Right cardiac atrium (tissue), 5 donors: ENCODE results near the gene RNF123. TPM values are rescaled to one million over a fixed set of nuclear protein-coding genes. Genes with fewer than 3 reads are reported as not detected.

Source experiments
- ATAC-seq, 2 donors: fragments of 200-7000 bp; cut with Tn5 transposase; one replicate each; pipeline versions ENCODE4 v1.8.0 to v1.9.1; 2020; ENCODE audit warnings: moderate library complexity in 2 of 2, mild to moderate bottlenecking in 1 of 2
- DNase-seq, 3 donors: peaks; one replicate each; pipeline ENCODE4 v3.0.0-alpha.2; 2020
- H3K27ac ChIP-seq: one replicate; pipeline ENCODE4 v1.5.1; 2013; ENCODE audit warnings: mild to moderate bottlenecking, low read length, control low read depth, moderate library complexity
- H3K27me3 ChIP-seq: one replicate; pipeline ENCODE4 v1.6.1; 2013; ENCODE audit not compliant: control insufficient read depth, insufficient read depth
- H3K4me1 ChIP-seq: one replicate; pipeline ENCODE4 v1.6.1; 2013; ENCODE audit warnings: low read length; ENCODE audit not compliant: control insufficient read depth, insufficient read depth
- H3K4me3 ChIP-seq: one replicate; pipeline ENCODE4 v1.5.1; 2013; ENCODE audit warnings: low read length, control low read depth
- H3K9me3 ChIP-seq: one replicate; pipeline ENCODE4 v1.6.1; 2013; ENCODE audit warnings: low read length; ENCODE audit not compliant: control insufficient read depth
- WGBS: extraction: QIAGEN DNeasy Blood & Tissue Kit; methylation state at CpG from one replicate; pipeline ENCODE4 v1.1.7; 2013; 5-methylcytosine and 5-hydroxymethylcytosine counted together
- intact Hi-C, 4 donors: fragments of 100-400 bp; cut with DNase I; formaldehyde crosslinking; loops; one replicate each; pipeline versions ENCODE4 v1.11.0 to v1.14.0; 2022 to 2023
- polyA plus RNA-seq: library from polyadenylated mRNA; stranded (reverse); fragments of 200-250 nt; gene quantifications from one replicate; pipeline ENCODE4 v1.2.3, GENCODE V29; 2013
- total RNA-seq, 4 donors: library from RNA; stranded (reverse); fragmentation: NEBNext Ultra II Directional; extraction: Animal tissue kit (Norgen Biotek cat#: 25700); gene quantifications; one replicate each; pipeline ENCODE4 v1.2.1, GENCODE V29; 2021
- donor health status: healthy with polysubstance abuse.
- donor health status: DM: no; HTN: yes; CAD: no.
- donor health status: DM: no; HTN: no; CAD: no.
- donor health status: DM: no; HTN: yes; CAD: no; lungs with severe emphysema.
- donor health status: DM: yes; HTN: yes; CAD: no.

Gene RNF123
- total and polyA plus RNA-seq, 5 donors = 24.4 to 44.6 (median 39.2) TPM

- Histone ChIP-seq H3K27me3 (no peaks in the 10 kb centered on the region), H3K4me1 (no peaks in the 10 kb centered on the region), H3K27ac (no peak overlapping the region), H3K4me3 (no peak overlapping the region), H3K9me3 (no peaks in the 10 kb centered on the region)
- WGBS = 54% methylated on average over 4 of the region's 4 CpGs
- intact Hi-C loops = loop anchor here in 1 of 4 donors (5.0 kb wide), 1 partner anchor 102 kb away; no protein-coding TSS in a partner anchor
- ATAC-seq (no peak), DNase-seq (no peak)
These were observed 29.6 kb upstream of the RNF123 start for GRCh38 chr3:49659756-49660155.

DNA sequence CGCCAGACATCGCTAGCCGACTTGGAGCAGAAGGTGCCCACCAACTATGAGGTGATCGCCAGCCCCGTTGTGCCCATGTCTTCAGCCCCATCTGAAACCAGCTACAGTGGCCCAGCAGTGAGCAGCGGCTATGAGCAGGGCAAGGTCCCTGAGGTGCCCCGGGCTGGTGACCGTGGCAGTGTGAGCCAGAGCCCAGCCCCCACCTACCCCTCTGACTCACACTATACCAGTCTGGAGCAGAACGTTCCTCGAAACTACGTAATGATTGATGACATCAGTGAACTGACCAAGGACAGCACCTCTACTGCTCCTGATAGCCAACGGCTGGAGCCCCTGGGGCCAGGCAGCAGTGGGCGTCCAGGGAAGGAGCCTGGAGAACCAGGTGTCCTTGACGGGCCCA, 28.1 kb upstream of the RNF123 start:
- 84% methylated on average over 14 of the region's 14 CpGs for WGBS
- intact Hi-C loops = loop anchor here in 1 of 4 donors (5.0 kb wide), 1 partner anchor 104 kb away; no protein-coding TSS in a partner anchor
- Histone ChIP-seq H3K4me1 (no peaks in the 10 kb centered on the region), H3K4me3 (no peak overlapping the region), H3K27ac (no peak overlapping the region), H3K9me3 (no peaks in the 10 kb centered on the region), H3K27me3 (no peaks in the 10 kb centered on the region)
- ATAC-seq (no peak), DNase-seq (no peak)

DNA sequence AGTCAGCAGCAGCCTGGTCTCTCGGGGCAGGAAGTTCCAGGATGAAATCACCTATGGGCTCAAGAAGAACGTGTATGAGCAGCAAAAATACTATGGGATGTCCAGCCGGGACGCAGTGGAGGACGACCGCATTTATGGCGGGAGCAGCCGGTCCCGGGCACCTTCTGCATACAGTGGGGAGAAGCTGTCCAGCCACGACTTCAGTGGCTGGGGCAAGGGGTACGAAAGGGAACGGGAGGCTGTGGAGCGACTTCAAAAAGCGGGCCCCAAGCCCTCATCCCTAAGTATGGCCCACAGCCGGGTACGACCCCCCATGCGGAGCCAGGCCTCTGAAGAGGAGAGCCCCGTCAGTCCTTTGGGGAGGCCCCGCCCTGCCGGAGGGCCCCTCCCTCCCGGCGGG, 27.3 kb upstream of the RNF123 start:
- H3K27me3 ChIP-seq = no peaks in the 10 kb centered on the region
- no peaks in the 10 kb centered on the region for H3K4me1 ChIP-seq
- 87% methylated on average over 22 of the region's 22 CpGs for WGBS
- intact Hi-C loops = loop anchor here in 1 of 4 donors (5.0 kb wide), 1 partner anchor 105 kb away; no protein-coding TSS in a partner anchor
- H3K9me3 ChIP-seq = no peaks in the 10 kb centered on the region
- H3K4me3 ChIP-seq = no peak overlapping the region
- DNase-seq = no peak
- ATAC-seq = no peak
- no peak overlapping the region for H3K27ac ChIP-seq

- Histone ChIP-seq H3K27me3 (no peaks in the 10 kb centered on the region), H3K27ac (no peak overlapping the region), H3K4me1 (no peaks in the 10 kb centered on the region), H3K9me3 (no peaks in the 10 kb centered on the region), H3K4me3 (no peak overlapping the region)
- ATAC-seq = no peak
- intact Hi-C loops = loop anchor here in 1 of 4 donors (5.0 kb wide), 1 partner anchor 106 kb away; no protein-coding TSS in a partner anchor
- 95% methylated on average over 34 of the region's 34 CpGs for WGBS
- DNase-seq = no peak
These were observed 26.5 kb upstream of the RNF123 start for GRCh38 chr3:49662720-49663413.

DNA sequence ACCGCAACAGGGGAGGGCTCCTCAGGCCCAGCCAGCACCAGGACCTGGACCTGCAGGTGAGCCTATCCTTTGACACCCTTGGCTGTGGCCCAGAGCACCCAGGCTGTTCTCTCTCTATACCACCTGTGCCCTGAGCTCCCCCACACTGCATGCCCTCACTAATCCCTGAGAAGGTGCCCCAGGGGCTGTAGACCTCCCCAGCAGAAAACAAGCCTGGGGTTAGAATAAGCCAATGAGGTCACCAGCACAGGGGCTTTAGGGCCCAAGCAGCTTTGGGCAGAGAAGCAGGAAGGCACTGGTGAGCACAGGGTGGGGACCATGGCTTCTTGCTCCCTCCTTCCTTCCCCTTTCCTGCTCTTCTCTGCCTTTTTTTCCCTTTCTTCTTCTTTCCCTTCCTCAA, 25.5 kb upstream of the RNF123 start:
- Histone ChIP-seq H3K4me1 (no peaks in the 10 kb centered on the region), H3K4me3 (no peak overlapping the region), H3K27ac (no peak overlapping the region), H3K27me3 (no peaks in the 10 kb centered on the region), H3K9me3 (no peaks in the 10 kb centered on the region)
- ATAC-seq (no peak), DNase-seq (no peak)
- intact Hi-C loops = loop anchor here in 1 of 4 donors (5.0 kb wide), 1 partner anchor 107 kb away; no protein-coding TSS in a partner anchor
- 100% methylated on average over 1 of the region's 1 CpG for WGBS

DNA sequence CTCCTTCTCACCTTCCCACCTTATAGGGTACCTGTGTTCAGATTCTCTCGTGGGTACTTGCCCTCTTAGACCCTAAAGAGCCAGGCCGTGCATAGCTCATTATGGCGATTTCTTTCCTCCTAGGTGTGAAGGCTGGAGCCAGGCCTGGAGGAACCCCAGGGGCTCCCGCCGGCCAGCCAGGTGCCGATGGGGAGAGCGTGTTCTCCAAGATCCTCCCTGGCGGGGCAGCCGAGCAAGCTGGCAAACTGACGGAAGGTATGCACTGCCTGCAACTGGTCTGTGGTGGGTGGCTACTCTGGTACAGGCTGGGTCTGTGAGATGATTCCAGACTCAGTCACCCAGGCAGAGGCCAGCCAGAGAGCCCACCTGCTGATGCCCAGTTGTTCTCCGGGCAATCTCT, 25.1 kb upstream of the RNF123 start:
- DNase-seq (no peak), ATAC-seq (no peak)
- Histone ChIP-seq H3K4me3 (no peak overlapping the region), H3K4me1 (no peaks in the 10 kb centered on the region), H3K27me3 (no peaks in the 10 kb centered on the region), H3K27ac (no peak overlapping the region), H3K9me3 (no peaks in the 10 kb centered on the region)
- intact Hi-C loops = loop anchor here in 1 of 4 donors (5.0 kb wide), 1 partner anchor 107 kb away; no protein-coding TSS in a partner anchor
- WGBS = 82% methylated on average over 11 of the region's 11 CpGs

GRCh38 chr3:49665822-49666519, 23.4 kb upstream of the RNF123 start:
- DNase-seq (no peak), ATAC-seq (no peak)
- Histone ChIP-seq H3K9me3 (no peaks in the 10 kb centered on the region), H3K27ac (no peak overlapping the region), H3K4me3 (no peak overlapping the region), H3K27me3 (no peaks in the 10 kb centered on the region), H3K4me1 (no peaks in the 10 kb centered on the region)
- intact Hi-C loops = no loop called here
- WGBS = 85% methylated on average over 6 of the region's 6 CpGs

GRCh38 chr3:49666592-49666991, 22.8 kb upstream of the RNF123 start:
- ATAC-seq = no peak
- Histone ChIP-seq H3K9me3 (no peaks in the 10 kb centered on the region), H3K27ac (no peak overlapping the region), H3K4me1 (no peaks in the 10 kb centered on the region), H3K27me3 (no peaks in the 10 kb centered on the region), H3K4me3 (no peak overlapping the region)
- intact Hi-C loops = no loop called here
- WGBS = 42% methylated on average over 8 of the region's 8 CpGs
- DNase-seq = no peak

DNA sequence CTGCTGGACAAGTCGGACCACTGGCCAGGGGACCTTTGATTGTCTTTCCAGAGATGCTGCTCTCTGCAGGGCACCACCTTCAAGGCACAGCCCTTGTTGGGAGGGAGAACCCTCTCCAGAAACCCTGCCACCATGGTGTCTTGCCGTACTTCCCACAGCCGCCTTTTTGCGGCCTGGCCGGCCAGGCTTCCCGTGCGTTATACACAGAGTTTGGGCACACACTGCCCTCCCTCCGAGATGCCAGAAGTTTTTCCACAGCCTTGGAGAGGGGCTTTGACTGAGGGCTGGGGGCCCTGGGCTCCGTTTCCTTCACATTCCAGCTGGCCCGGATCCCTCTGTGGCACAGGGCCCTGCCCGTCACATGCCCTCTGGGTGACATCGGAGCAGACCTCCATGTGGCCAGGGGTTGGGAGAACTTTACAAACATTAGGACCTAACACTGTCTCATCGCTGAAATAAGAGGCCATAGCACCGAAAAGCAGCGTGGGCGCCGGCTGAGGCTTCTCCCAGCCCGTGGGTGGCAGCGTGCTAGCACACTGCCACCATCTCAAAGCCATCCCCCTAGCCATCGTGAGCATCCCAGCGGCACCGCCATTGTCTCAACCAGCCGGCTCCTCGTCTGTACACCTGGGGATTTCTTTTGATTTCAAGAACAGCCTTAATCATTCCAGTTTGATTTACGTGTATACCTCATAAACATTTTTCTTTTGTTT, 21.5 kb upstream of the RNF123 start:
- DNase-seq (peak in 1 of 3 donors; percentile 25), ATAC-seq (no peak)
- Histone ChIP-seq H3K27me3 (no peaks in the 10 kb centered on the region), H3K4me1 (no peaks in the 10 kb centered on the region), H3K27ac (no peak overlapping the region), H3K4me3 (no peak overlapping the region), H3K9me3 (no peaks in the 10 kb centered on the region)
- WGBS = 84% methylated on average over 25 of the region's 25 CpGs
- intact Hi-C loops = no loop called here

DNA sequence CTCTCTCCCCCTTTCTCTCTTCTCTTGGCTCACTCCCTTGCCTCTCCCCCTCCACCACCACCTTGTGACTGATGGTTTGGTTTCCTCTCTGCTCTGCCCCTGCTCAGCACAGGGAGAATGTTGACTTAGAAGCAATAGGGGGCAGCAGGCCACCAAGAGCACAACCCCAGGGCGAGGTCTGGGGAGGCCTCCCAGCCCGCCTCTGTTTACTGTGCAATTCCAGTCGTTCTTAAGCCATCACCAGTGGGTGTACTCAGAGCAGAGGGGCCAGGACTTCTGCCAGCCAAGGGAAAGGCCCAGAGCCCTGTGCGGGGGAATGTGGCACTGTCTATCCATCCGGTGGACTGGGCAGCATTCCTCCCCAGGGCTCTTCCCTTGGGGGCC, 21.0 kb upstream of the RNF123 start:
- H3K27me3 ChIP-seq = no peaks in the 10 kb centered on the region
- WGBS = 43% methylated on average over 5 of the region's 5 CpGs
- no peak for ATAC-seq

GRCh38 chr3:49668861-49669260, 20.5 kb upstream of the RNF123 start:
- Histone ChIP-seq H3K4me1 (peaks cover 4% of the 10 kb centered on the region), H3K9me3 (no peaks in the 10 kb centered on the region), H3K27ac (no peak overlapping the region), H3K27me3 (no peaks in the 10 kb centered on the region), H3K4me3 (no peak overlapping the region)
- DNase-seq (peak in 1 of 3 donors; percentile 13), ATAC-seq (no peak)
- WGBS = 79% methylated on average over 5 of the region's 5 CpGs
- intact Hi-C loops = no loop called here

More for the DNA sequence above, 21.0 kb upstream of the RNF123 start:
- intact Hi-C loops = no loop called here
- Histone ChIP-seq H3K27ac (no peak overlapping the region), H3K4me3 (no peak overlapping the region), H3K9me3 (no peaks in the 10 kb centered on the region), H3K4me1 (peaks cover 4% of the 10 kb centered on the region)
- peak in 1 of 3 donors; percentile 11 for DNase-seq
